ENCODE results near the gene CCDC73. TPM values are rescaled to one million over a fixed set of nuclear protein-coding genes. Genes with fewer than 3 reads are reported as not detected.

CCDC73 gene
- total RNA-seq, 3 donors from 2014 or later, result not detected

GRCh38 chr11:32563600-32563959 lies 230.9 kb downstream of the CCDC73 start:
- DNase-seq, result no peak
- no peak for ATAC-seq
- Histone ChIP-seq H3K4me1 (ENCODE audit: low read depth) (no peaks in the 10 kb centered on the region), H3K36me3 (ENCODE audit: low read depth) (no peaks in the 10 kb centered on the region), H3K9me3 (no peaks in the 10 kb centered on the region), H3K4me3 (no peak overlapping the region)
- intact Hi-C loops (cut with DNase I, micrococcal nuclease), result no loop called here
- TF ChIP-seq, protein P1, sequence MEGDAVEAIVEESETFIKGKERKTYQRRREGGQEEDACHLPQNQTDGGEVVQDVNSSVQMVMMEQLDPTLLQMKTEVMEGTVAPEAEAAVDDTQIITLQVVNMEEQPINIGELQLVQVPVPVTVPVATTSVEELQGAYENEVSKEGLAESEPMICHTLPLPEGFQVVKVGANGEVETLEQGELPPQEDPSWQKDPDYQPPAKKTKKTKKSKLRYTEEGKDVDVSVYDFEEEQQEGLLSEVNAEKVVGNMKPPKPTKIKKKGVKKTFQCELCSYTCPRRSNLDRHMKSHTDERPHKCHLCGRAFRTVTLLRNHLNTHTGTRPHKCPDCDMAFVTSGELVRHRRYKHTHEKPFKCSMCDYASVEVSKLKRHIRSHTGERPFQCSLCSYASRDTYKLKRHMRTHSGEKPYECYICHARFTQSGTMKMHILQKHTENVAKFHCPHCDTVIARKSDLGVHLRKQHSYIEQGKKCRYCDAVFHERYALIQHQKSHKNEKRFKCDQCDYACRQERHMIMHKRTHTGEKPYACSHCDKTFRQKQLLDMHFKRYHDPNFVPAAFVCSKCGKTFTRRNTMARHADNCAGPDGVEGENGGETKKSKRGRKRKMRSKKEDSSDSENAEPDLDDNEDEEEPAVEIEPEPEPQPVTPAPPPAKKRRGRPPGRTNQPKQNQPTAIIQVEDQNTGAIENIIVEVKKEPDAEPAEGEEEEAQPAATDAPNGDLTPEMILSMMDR (IDR thresholded peaks at IDR 0.05), result no peak

DNA sequence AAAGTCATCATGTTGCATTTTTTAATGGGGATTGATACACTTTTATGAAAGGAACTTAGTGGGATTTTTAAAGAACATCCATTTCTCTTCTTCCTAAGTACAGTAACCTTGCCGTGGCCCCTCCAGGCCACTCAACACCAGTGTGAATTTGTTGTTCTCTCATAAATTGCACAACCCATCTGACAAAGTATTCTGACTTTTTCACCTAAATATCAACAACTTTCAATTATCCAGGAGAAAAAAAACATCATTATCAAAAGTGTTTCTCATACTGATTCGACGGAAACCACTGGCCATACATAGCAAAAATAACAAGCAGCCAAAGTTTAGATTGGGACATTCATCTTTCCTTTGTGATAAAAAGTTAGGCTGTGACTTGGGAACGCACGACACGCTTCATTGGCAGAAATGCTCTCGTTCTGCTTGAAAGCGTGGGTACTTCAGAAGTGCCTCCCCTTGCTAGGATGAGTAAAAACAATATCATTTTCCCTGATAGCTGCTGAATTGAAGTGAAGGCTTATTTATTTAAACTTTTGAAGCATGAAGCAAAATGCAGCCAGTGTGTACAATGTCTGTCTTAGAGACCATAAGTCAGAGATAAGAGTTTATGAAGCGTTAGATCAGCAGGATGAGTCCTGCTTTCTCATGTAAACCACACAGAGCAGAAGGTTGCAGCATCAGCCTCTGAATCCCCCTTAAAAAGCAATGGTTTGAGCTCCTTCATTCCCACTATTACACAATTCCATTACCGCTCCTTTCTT lies 231.4 kb downstream of the CCDC73 start:
- DNase-seq (no peak), ATAC-seq (no peak)
- H3K36me3 ChIP-seq (ENCODE audit: low read depth), result no peaks in the 10 kb centered on the region
- TF ChIP-seq, protein P1 (IDR thresholded peaks at IDR 0.05), result no peak
- no peak overlapping the region for H3K4me3 ChIP-seq
- no peaks in the 10 kb centered on the region for H3K4me1 ChIP-seq (ENCODE audit: low read depth)
- intact Hi-C loops (cut with DNase I, micrococcal nuclease), result no loop called here
- no peaks in the 10 kb centered on the region for H3K9me3 ChIP-seq

DNA sequence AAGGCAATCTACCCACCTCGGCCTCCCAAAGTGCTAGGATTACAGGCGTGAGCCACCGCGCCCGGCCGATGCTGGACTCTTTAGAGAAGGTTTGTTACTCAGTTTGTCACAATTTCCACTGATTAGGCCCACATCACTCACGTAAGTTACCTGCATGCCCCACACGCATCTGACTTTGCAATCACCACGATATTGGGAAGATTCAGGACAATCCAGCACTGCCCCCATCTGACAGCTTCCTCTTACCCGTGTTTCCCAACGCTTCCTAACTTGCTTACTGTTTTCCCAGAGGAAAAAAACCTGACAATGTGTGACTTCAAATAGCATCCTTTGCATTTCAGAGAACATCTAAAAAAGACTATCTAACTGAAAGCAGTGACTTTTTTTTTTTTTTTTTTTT lies 232.6 kb downstream of the CCDC73 start:
- TF ChIP-seq, protein P1 (IDR thresholded peaks at IDR 0.05), result no peak
- Histone ChIP-seq H3K36me3 (ENCODE audit: low read depth) (no peaks in the 10 kb centered on the region), H3K4me1 (ENCODE audit: low read depth) (no peaks in the 10 kb centered on the region), H3K9me3 (no peaks in the 10 kb centered on the region), H3K4me3 (no peak overlapping the region)
- peak in 1 of 3 donors; percentile 13 for DNase-seq
- intact Hi-C loops (cut with DNase I, micrococcal nuclease), result no loop called here
- no peak for ATAC-seq

GRCh38 chr11:32555895-32556294 lies 238.6 kb downstream of the CCDC73 start:
- H3K9me3 ChIP-seq, result no peaks in the 10 kb centered on the region
- TF ChIP-seq, protein P1 (IDR thresholded peaks at IDR 0.05), result no peak
- no peaks in the 10 kb centered on the region for H3K36me3 ChIP-seq (ENCODE audit: low read depth)
- no peak overlapping the region for H3K4me3 ChIP-seq
- intact Hi-C loops (cut with DNase I, micrococcal nuclease), result no loop called here
- DNase-seq (no peak), ATAC-seq (no peak)
- H3K4me1 ChIP-seq (ENCODE audit: low read depth), result no peaks in the 10 kb centered on the region

- intact Hi-C loops (cut with DNase I, micrococcal nuclease), result no loop called here
- no peak overlapping the region for H3K4me3 ChIP-seq
- ATAC-seq, result no peak
- no peaks in the 10 kb centered on the region for H3K4me1 ChIP-seq (ENCODE audit: low read depth)
- DNase-seq, result no peak
- TF ChIP-seq, protein P1 (IDR thresholded peaks at IDR 0.05), result no peak
- H3K9me3 ChIP-seq, result no peaks in the 10 kb centered on the region
- H3K36me3 ChIP-seq (ENCODE audit: low read depth), result no peaks in the 10 kb centered on the region
Observed at GRCh38 chr11:32555091-32555490, 239.4 kb downstream of the CCDC73 start.

Other genes with a start within 250 kb of the CCDC73 start
- gene EIF3M, start 210.8 kb downstream of the CCDC73 start, total RNA-seq, result 100 to 1,000 TPM; 132 to 167 (median 162) TPM
- 10 to 100 TPM in 2 of 3 donors, 1 to 10 TPM in 1; 8.6 to 18.9 (median 15.1) TPM for gene PRRG4, start 35.3 kb upstream of the CCDC73 start, total RNA-seq
- 10 to 100 TPM; 20.3 to 30.1 (median 25.9) TPM for gene QSER1, start 98.1 kb upstream of the CCDC73 start, total RNA-seq
- gene DEPDC7, start 221.2 kb upstream of the CCDC73 start, total RNA-seq, result 10 to 100 TPM in 1 of 3 donors, 1 to 10 TPM in 2; 7.4 to 10.7 (median 7.6) TPM
- 10 to 100 TPM; 24.8 to 51.6 (median 31.3) TPM for gene TCP11L1, start 244.9 kb upstream of the CCDC73 start, total RNA-seq